SK-N-SH (cell line): ENCODE data around the gene NR6A1. TPM values are rescaled to one million over a fixed set of nuclear protein-coding genes. Genes with fewer than 3 reads are reported as not detected.

ENCODE experiments used
- CTCF ChIA-PET: fragments of 300-600, 350-600 bp; formaldehyde crosslinking; extraction: SDS; loops from one replicate; lab custom pipeline; 2021; lab: Yijun Ruan, JAX
- POLR2A ChIA-PET: fragments of 350-600 bp; sonication (Branson Sonifier 250); formaldehyde crosslinking; extraction: SDS; loops from one replicate; lab custom pipeline; 2020; ENCODE audit warnings: antibody characterized with exemption, inconsistent platforms; lab: Yijun Ruan, JAX
- DNase-seq: peaks from one replicate; pipeline ENCODE4 v3.0.0; 2012
- H2AFZ ChIP-seq: fragments of 200-600 bp; sonication (generic); 2 replicates; pipeline ENCODE4 v1.8.1; 2016; ENCODE audit warnings: antibody characterized with exemption, mild to moderate bottlenecking, low read depth
- H3F3A ChIP-seq: fragments of 200-600 bp; sonication (generic); replicated peaks from 2 replicates; pipeline ENCODE3; 2016; ENCODE audit warnings: antibody characterized with exemption, mild to moderate bottlenecking; ENCODE audit not compliant: insufficient read depth
- H3K27ac ChIP-seq, 2 experiments: fragments of 200-500 bp in 1 of 2; fragments of 200-600 bp in 1 of 2; sonication (Bioruptor generic) in 1 of 2; sonication (generic), shearing (Covaris generic) in 1 of 2; 2 replicates each; pipeline versions ENCODE4 v1.5.1 to v1.6.1; 2014 to 2016; ENCODE audit warnings: low read depth in 2 of 2, inconsistent platforms in 1 of 2, low read length in 1 of 2, mild to moderate bottlenecking in 1 of 2, mixed read lengths in 1 of 2
- H3K27me3 ChIP-seq: fragments of 200-600 bp; sonication (generic), shearing (Covaris generic); 2 replicates; pipeline ENCODE4 v1.6.1; 2016; ENCODE audit warnings: mixed run types; ENCODE audit not compliant: insufficient read depth
- H3K36me3 ChIP-seq, 2 experiments: fragments of 200-500 bp in 1 of 2; fragments of 200-600 bp in 1 of 2; sonication (Bioruptor generic) in 1 of 2; sonication (generic) in 1 of 2; replicated peaks in 1 of 2; 2 replicates each; pipeline versions ENCODE3 to v1.5.1; 2014 to 2016; ENCODE audit warnings: low read length in 1 of 2, mild to moderate bottlenecking in 1 of 2; ENCODE audit not compliant: insufficient read depth in 2 of 2, control insufficient read depth in 1 of 2
- H3K4me1 ChIP-seq, 2 experiments: fragments of 200-500 bp in 1 of 2; fragments of 200-600 bp in 1 of 2; sonication (Bioruptor generic) in 1 of 2; sonication (generic), shearing (Covaris generic) in 1 of 2; 2 replicates each; pipeline versions ENCODE4 v1.5.1 to v1.6.1; 2014 to 2016; ENCODE audit warnings: low read depth in 1 of 2, low read length in 1 of 2, mixed run types in 1 of 2; ENCODE audit not compliant: insufficient read depth in 2 of 2, control insufficient read depth in 1 of 2
- H3K4me2 ChIP-seq: fragments of 200-600 bp; sonication (generic), shearing (Covaris generic); 2 replicates; pipeline ENCODE4 v1.6.1; 2017; ENCODE audit warnings: mixed run types
- H3K4me3 ChIP-seq, 2 experiments: fragments of 200-500 bp in 1 of 2; fragments of 200-600 bp in 1 of 2; sonication (Bioruptor generic) in 1 of 2; sonication (generic), shearing (Covaris generic) in 1 of 2; 2 replicates each; pipeline versions ENCODE4 v1.5.1 to v1.8.1; 2014 to 2016; ENCODE audit warnings: low read depth in 2 of 2, inconsistent platforms in 1 of 2, low read length in 1 of 2, mild to moderate bottlenecking in 1 of 2, mixed read lengths in 1 of 2, moderate library complexity in 1 of 2
- H3K79me2 ChIP-seq: fragments of 200-600 bp; sonication (generic); 2 replicates; pipeline ENCODE4 v1.8.1; 2017; ENCODE audit warnings: mild to moderate bottlenecking; ENCODE audit not compliant: insufficient read depth
- H3K9ac ChIP-seq: fragments of 200-600 bp; sonication (generic); 2 replicates; pipeline ENCODE4 v1.6.1; 2017; ENCODE audit warnings: mixed run types
- H3K9me2 ChIP-seq: fragments of 200-600 bp; sonication (generic); 2 replicates; pipeline ENCODE4 v1.6.1; 2017; ENCODE audit warnings: mixed run types
- H3K9me3 ChIP-seq: fragments of 200-600 bp; sonication (generic); 2 replicates; pipeline ENCODE4 v1.6.1; 2017; ENCODE audit warnings: mixed run types, mild to moderate bottlenecking, moderate library complexity
- H4K20me1 ChIP-seq: fragments of 200-600 bp; sonication (generic); 2 replicates; pipeline ENCODE4 v1.6.1; 2017; ENCODE audit warnings: mild to moderate bottlenecking, mixed run types; ENCODE audit not compliant: insufficient read depth
- FOSL2 ChIP-seq: IDR thresholded peaks from 2 replicates; pipeline ENCODE4 v1.4.0; 2012; ENCODE audit warnings: low read depth, mild to moderate bottlenecking, moderate library complexity, borderline replicate concordance
- FOXJ3 ChIP-seq: sonication (generic); formaldehyde crosslinking; IDR thresholded peaks from 2 replicates; pipeline ENCODE4 v1.5.1; 2020; ENCODE audit warnings: mild to moderate bottlenecking, missing genetic modification reagents
- MXI1 ChIP-seq: IDR thresholded peaks from 2 replicates; pipeline ENCODE4 v1.6.1; 2012; ENCODE audit warnings: mild to moderate bottlenecking, low read depth, low read length, improper control_type of control experiment
- NRF1 ChIP-seq: IDR thresholded peaks from 2 replicates; pipeline ENCODE4 v1.6.1; 2012; ENCODE audit warnings: low read depth, mild to moderate bottlenecking, low read length
- RAD21 ChIP-seq: IDR thresholded peaks from 2 replicates; pipeline ENCODE4 v1.6.1; 2012; ENCODE audit warnings: mild to moderate bottlenecking, low read length
- SMC3 ChIP-seq: IDR thresholded peaks from 2 replicates; pipeline ENCODE4 v1.6.1; 2012; ENCODE audit warnings: low read depth, low read length, improper control_type of control experiment
- TCF12 ChIP-seq: IDR thresholded peaks from 2 replicates; pipeline ENCODE4 v1.4.0; 2012
- TEAD4 ChIP-seq: IDR thresholded peaks from 2 replicates; pipeline ENCODE4 v1.4.0; 2012; ENCODE audit warnings: mild to moderate bottlenecking, borderline replicate concordance; ENCODE audit not compliant: insufficient read depth
- WGBS: methylation state at CpG from one replicate; pipeline ENCODE4 v1.1.6; 2017; ENCODE audit warnings: low lambda C conversion rate; 5-methylcytosine and 5-hydroxymethylcytosine counted together
- polyA plus RNA-seq, 3 experiments: library from polyadenylated mRNA; depleted of rRNA; stranded (reverse); fragments of >200 nt; gene quantifications; 2 replicates each; pipeline ENCODE4 v1.2.3, GENCODE V29; 2012
- TF ChIP-seq, protein P1 (sequence below): IDR thresholded peaks from 2 replicates; pipeline ENCODE4 v1.4.0; 2012; ENCODE audit warnings: low read depth, borderline replicate concordance
- TF ChIP-seq, protein P2 (sequence below): IDR thresholded peaks from 2 replicates; pipeline ENCODE4 v1.4.0; 2012; ENCODE audit warnings: low read depth
- TF ChIP-seq, protein P3 (sequence below): fragments of 200-600 bp; sonication (generic); IDR thresholded peaks from 2 replicates; pipeline ENCODE4 v1.6.1; 2017; ENCODE audit warnings: antibody characterized with exemption, mild to moderate bottlenecking, moderate library complexity
- TF ChIP-seq, protein P4 (sequence below): IDR thresholded peaks from 2 replicates; pipeline ENCODE4; 2012

NR6A1 gene
- polyA plus RNA-seq, 1 of the 3 experiments (the other 2 are of a cell fraction): 1.2 TPM

DNA sequence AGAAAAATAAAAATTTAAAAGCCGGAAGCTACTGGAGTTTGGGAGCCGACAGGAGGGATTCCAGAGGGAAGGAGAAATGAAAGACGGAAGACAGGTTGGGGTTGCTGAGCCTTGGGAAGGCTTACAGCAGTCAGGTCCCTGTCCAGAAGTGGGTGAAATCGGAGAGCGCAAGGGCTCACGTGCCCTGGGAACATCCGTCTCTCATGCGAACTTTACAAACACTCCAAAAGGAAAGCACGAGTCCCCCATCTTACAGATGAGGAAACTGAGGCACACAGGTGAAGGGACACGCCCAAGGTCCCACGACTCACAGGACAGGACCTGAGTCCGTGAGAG, 5.5 kb upstream of the NR6A1 start:
- H3F3A ChIP-seq: peaks cover 12% of the 10 kb centered on the region
- no peaks in the 10 kb centered on the region for H3K27me3 ChIP-seq
- POLR2A ChIA-PET: interaction anchor here (0.9 to 1.7 kb wide), 2 partner anchors 80 to 84 kb away, joined by 3 to 11 read pairs; no protein-coding TSS in a partner anchor
- peak overlapping the region; percentile 77; the same call in 1 of the 2 replicates for H2AFZ ChIP-seq
- H3K79me2 ChIP-seq: no peaks in the 10 kb centered on the region
- H3K27ac ChIP-seq: no peak overlapping the region
- WGBS: 22% methylated on average over 9 of the region's 12 CpGs
- H3K4me1 ChIP-seq: peaks cover 3 to 14% of the 10 kb centered on the region in 2 experiments; a peak in 3 of 4 replicates
- CTCF ChIA-PET: interaction anchor here (0.6 to 16.2 kb wide), 12 partner anchors 10 to 486 kb away, joined by 3 to 1436 read pairs (median 10); partner anchors contain the start of genes ARPC5L, RPL35 and WDR38
- H4K20me1 ChIP-seq: no peaks in the 10 kb centered on the region
- peak overlapping the region; percentile 52 to 59 for H3K4me3 ChIP-seq
- H3K9me3 ChIP-seq: no peaks in the 10 kb centered on the region
- peak overlapping the region; percentile 81; the same call in 1 of the 2 replicates for H3K4me2 ChIP-seq
- no peaks in the 10 kb centered on the region for H3K36me3 ChIP-seq
- no peak for DNase-seq
- TF ChIP-seq FOSL2 (no peak), TCF12 (no peak), TEAD4 (no peak), FOXJ3 (CRISPR knock-in tag) (no peak), MXI1 (no peak)
- TF ChIP-seq, protein P1, sequence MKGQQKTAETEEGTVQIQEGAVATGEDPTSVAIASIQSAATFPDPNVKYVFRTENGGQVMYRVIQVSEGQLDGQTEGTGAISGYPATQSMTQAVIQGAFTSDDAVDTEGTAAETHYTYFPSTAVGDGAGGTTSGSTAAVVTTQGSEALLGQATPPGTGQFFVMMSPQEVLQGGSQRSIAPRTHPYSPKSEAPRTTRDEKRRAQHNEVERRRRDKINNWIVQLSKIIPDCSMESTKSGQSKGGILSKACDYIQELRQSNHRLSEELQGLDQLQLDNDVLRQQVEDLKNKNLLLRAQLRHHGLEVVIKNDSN: no peak
- TF ChIP-seq, protein P2, sequence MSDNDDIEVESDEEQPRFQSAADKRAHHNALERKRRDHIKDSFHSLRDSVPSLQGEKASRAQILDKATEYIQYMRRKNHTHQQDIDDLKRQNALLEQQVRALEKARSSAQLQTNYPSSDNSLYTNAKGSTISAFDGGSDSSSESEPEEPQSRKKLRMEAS: no peak
- H3K9ac ChIP-seq: peak overlapping the region; percentile 30; the same call in 1 of the 2 replicates
- H3K9me2 ChIP-seq: no peaks in the 10 kb centered on the region

DNA sequence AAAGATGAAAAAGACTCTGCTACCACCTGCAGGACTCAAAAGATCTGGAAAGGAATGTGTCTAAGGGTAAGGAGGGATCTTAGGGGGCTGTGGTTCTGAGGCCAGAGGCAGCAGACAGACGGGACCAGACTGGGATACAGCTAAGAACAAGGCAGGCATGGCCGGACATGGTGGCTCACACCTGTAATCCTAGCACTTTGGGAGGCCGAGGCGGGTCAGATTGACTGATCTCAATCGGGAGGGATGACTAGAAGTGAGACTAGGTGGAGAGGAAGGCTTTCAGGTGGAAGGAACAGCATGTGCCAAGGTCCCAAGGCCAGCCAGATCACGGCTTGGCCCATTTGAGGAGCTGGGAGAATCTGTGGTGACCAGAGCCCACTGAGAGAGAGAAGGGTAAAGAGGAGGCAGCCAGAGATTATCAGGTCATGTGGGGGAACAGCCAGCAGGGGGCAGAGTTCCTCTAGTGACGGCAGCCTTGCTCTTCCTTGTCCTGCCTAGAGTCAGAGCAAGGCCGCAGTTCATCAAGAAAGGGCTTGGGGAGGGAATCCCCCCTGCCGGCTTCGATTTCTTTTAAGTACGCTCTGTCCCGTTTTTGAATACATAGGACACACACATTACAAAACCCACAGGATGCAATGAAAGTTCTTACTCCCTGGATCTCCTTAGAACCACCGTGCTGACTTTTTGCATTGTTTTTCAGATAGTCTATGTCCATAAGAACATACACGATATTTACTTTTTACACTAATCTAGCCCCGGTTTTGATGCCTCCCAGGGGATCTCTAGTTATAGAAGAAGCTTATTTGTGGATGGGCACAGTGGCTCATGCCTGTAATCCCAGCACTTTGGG, 3.2 kb upstream of the NR6A1 start:
- H3K79me2 ChIP-seq: peaks cover 7% of the 10 kb centered on the region
- H3K4me2 ChIP-seq: no peak overlapping the region
- H3K27ac ChIP-seq: no peak overlapping the region
- no peaks in the 10 kb centered on the region for H3K36me3 ChIP-seq
- WGBS: 36% methylated on average over 14 of the region's 15 CpGs
- peaks cover 6 to 7% of the 10 kb centered on the region in 2 experiments; a peak in 3 of 4 replicates for H3K4me1 ChIP-seq
- POLR2A ChIA-PET: interaction anchor here (5.0 kb wide), 1 partner anchor 80 kb away, joined by 42 read pairs; the partner anchor contains the start of gene WDR38
- H3K9me3 ChIP-seq: no peaks in the 10 kb centered on the region
- no peak overlapping the region for H3K9ac ChIP-seq
- TF ChIP-seq, protein P3, sequence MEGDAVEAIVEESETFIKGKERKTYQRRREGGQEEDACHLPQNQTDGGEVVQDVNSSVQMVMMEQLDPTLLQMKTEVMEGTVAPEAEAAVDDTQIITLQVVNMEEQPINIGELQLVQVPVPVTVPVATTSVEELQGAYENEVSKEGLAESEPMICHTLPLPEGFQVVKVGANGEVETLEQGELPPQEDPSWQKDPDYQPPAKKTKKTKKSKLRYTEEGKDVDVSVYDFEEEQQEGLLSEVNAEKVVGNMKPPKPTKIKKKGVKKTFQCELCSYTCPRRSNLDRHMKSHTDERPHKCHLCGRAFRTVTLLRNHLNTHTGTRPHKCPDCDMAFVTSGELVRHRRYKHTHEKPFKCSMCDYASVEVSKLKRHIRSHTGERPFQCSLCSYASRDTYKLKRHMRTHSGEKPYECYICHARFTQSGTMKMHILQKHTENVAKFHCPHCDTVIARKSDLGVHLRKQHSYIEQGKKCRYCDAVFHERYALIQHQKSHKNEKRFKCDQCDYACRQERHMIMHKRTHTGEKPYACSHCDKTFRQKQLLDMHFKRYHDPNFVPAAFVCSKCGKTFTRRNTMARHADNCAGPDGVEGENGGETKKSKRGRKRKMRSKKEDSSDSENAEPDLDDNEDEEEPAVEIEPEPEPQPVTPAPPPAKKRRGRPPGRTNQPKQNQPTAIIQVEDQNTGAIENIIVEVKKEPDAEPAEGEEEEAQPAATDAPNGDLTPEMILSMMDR: peak; percentile 79
- TF ChIP-seq, protein P4, sequence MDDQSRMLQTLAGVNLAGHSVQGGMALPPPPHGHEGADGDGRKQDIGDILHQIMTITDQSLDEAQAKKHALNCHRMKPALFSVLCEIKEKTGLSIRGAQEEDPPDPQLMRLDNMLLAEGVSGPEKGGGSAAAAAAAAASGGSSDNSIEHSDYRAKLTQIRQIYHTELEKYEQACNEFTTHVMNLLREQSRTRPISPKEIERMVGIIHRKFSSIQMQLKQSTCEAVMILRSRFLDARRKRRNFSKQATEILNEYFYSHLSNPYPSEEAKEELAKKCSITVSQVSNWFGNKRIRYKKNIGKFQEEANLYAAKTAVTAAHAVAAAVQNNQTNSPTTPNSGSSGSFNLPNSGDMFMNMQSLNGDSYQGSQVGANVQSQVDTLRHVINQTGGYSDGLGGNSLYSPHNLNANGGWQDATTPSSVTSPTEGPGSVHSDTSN: no peak
- TF ChIP-seq SMC3 (peak; percentile 95), RAD21 (peak; percentile 84), NRF1 (0 out of 2 replicates have a peak, but pooled peaks have one; percentile 13)
- peaks cover 1% of the 10 kb centered on the region; the same call in 1 of the 2 replicates for H4K20me1 ChIP-seq
- CTCF ChIA-PET: interaction anchor here (0.6 to 16.2 kb wide), 31 partner anchors 9 to 602 kb away, joined by 3 to 1436 read pairs (median 4); partner anchors contain the start of genes ARPC5L, RPL35 and WDR38
- peaks cover 13% of the 10 kb centered on the region for H3F3A ChIP-seq
- H3K9me2 ChIP-seq: no peaks in the 10 kb centered on the region
- no peaks in the 10 kb centered on the region for H3K27me3 ChIP-seq
- DNase-seq: peak; percentile 87
- H3K4me3 ChIP-seq: no peak overlapping the region
- H2AFZ ChIP-seq: no peak overlapping the region
